ENCODE measurements around the gene KRTAP17-1.

- TF ChIP-seq CTCF (IDR thresholded peaks at IDR 0.05) (no peak), TEAD1 (CRISPR knock-in tag; IDR thresholded peaks at IDR 0.05) (no peak), NR3C1 (CRISPR knock-in tag; conservative IDR thresholded peaks at IDR 0.05; ENCODE audit: low read depth) (no peak), NFYB (CRISPR knock-in tag; conservative IDR thresholded peaks at IDR 0.05; ENCODE audit: low read depth) (no peak), IRF2 (CRISPR knock-in tag; IDR thresholded peaks at IDR 0.05; ENCODE audit: borderline replicate concordance, low read depth) (no peak), ZSCAN18 (CRISPR knock-in tag; IDR thresholded peaks at IDR 0.05) (no peak), ATF3 (CRISPR knock-in tag; conservative IDR thresholded peaks at IDR 0.05) (no peak), NR2C2 (CRISPR knock-in tag; IDR thresholded peaks at IDR 0.05) (no peak)
Observed at GRCh38 chr17:41318231-41318630, 2.7 kb upstream of the KRTAP17-1 start.
